Measurements from ENCODE around the gene SLC35A5. TPM values are rescaled to one million over a fixed set of nuclear protein-coding genes. Genes with fewer than 3 reads are reported as not detected.
"Not testable (repeated sequence)": the region's sequence is repeated elsewhere in the genome, so short reads cannot be mapped to it uniquely, and the experiment has no call there.

Gene SLC35A5
- total and polyA plus RNA-seq, 2 of the 8 experiments (the other 6 are each of a cell fraction or from before 2014, with no cell fraction given) = 36.5 to 38.6 TPM

DNA sequence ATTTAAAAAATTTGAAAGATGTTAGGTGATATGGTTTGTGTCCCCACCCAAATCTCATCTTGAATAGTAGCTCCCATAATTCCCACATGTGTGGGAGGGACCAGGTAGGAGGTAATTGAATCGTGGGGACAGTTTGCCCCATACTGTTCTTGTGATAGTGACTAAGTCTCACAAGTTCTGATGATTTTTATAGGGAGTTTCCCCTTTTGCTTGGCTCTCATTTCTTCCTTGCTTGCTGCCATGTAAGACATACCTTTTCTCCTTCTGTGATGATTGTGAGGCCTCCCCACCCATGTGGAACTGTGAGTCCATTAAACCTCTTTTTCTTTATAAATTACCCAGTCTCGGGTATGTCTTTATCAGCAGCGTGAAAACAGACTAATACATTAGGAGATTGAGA is 42.9 kb upstream of the SLC35A5 start:
- 86% methylated on average over 3 of the region's 3 CpGs; no CpG with 5 or more reads in 1 of the 2 experiments for WGBS, 2 experiments (ENCODE audit: extremely low coverage in 1 of 2, insufficient coverage in 1 of 2, insufficient read length in 1 of 2, insufficient replicate concordance in 2 of 2, low coverage in 1 of 2, low lambda C conversion rate in 2 of 2, missing lambda C conversion rate in 1 of 2)
- H3K23me2 ChIP-seq (ENCODE audit: low read depth, low read length); H3K14ac ChIP-seq (ENCODE audit: insufficient read length); H3K79me2 ChIP-seq (ENCODE audit: control insufficient read depth in 1 of 2, insufficient read depth in 2 of 2, low read length in 2 of 2); H3K9me3 ChIP-seq (ENCODE audit: insufficient read depth in 2 of 2, low read depth in 1 of 2, low read length in 1 of 2); DNase-seq (ENCODE audit: low read depth in 1 of 2, low spot score in 2 of 2); H4K20me1 ChIP-seq (replicated peaks in 1 of 2; ENCODE audit: control insufficient read depth in 1 of 2, insufficient read depth in 2 of 2, low read length in 2 of 2); H2BK15ac ChIP-seq (ENCODE audit: low read length); H2AK5ac ChIP-seq (ENCODE audit: low read depth, low read length); H4K91ac ChIP-seq (replicated peaks; ENCODE audit: insufficient read length, low read length); H3K4me3 ChIP-seq (ENCODE audit: extremely low read depth in 1 of 4, insufficient read depth in 2 of 4, low read depth in 3 of 4, low read length in 4 of 4); H3K27ac ChIP-seq (ENCODE audit: low read depth, low read length); FAIRE-seq; H3K4me2 ChIP-seq (ENCODE audit: insufficient read depth in 1 of 2, low read depth in 2 of 2, low read length in 2 of 2); H3K36me3 ChIP-seq (ENCODE audit: control insufficient read depth in 2 of 4, insufficient read depth in 4 of 4, low read length in 3 of 4); H2BK20ac ChIP-seq (ENCODE audit: low read length); H4K8ac ChIP-seq (ENCODE audit: extremely low read depth, insufficient read depth, low read length); H3K23ac ChIP-seq (ENCODE audit: insufficient read length); H2BK5ac ChIP-seq (ENCODE audit: low read depth, low read length); H3K9ac ChIP-seq (replicated peaks in 1 of 4; ENCODE audit: extremely low read depth in 1 of 4, low read depth in 3 of 4, low read length in 3 of 4); H2AFZ ChIP-seq (ENCODE audit: low read length); H3K18ac ChIP-seq (ENCODE audit: extremely low read depth, low read length); POLR2A ChIA-PET (ENCODE audit: partially characterized antibody); H3K27me3 ChIP-seq (replicated peaks in 1 of 4; ENCODE audit: control insufficient read depth in 3 of 4, extremely low read depth in 1 of 4, insufficient read depth in 3 of 4, low read length in 3 of 4); H3K56ac ChIP-seq (replicated peaks; ENCODE audit: insufficient read length, low read depth, low read length); H3K4ac ChIP-seq (replicated peaks; ENCODE audit: insufficient read length, low read depth, low read length); H3K4me1 ChIP-seq (replicated peaks in 1 of 4; ENCODE audit: control insufficient read depth in 3 of 4, insufficient read depth in 4 of 4, low read length in 3 of 4); H2BK120ac ChIP-seq (replicated peaks; ENCODE audit: low read depth, low read length); H3K79me1 ChIP-seq (ENCODE audit: low read depth, low read length); H2BK12ac ChIP-seq (ENCODE audit: low read depth, low read length): not testable (repeated sequence)
- peak overlapping the region; percentile 49 for H4K5ac ChIP-seq (ENCODE audit: insufficient read length, low read depth, low read length)
- CTCF ChIA-PET (ENCODE audit: partially characterized antibody) = interaction anchor here (0.8 to 4.7 kb wide), 10 partner anchors 24 to 409 kb away, joined by 3 to 33 read pairs (median 4); partner anchors contain the start of gene SLC9C1
